GM23338 (cell line): Measurements from ENCODE around the gene TSPO2. TPM values are rescaled to one million over a fixed set of nuclear protein-coding genes. Genes with fewer than 3 reads are reported as not detected.

ENCODE experiments used
- CTCF ChIP-seq, 2 experiments: fragments of 200-600 bp in 1 of 2; sonication (generic) in 1 of 2; conservative IDR thresholded peaks; 2 replicates each; pipeline versions ENCODE4 v1.5.1 to v1.6.1; 2016 to 2017; ENCODE audit warnings: antibody characterized with exemption in 2 of 2, low read depth in 2 of 2, mild to moderate bottlenecking in 2 of 2, moderate library complexity in 1 of 2
- ETS1 ChIP-seq: IDR thresholded peaks from 2 replicates; pipeline ENCODE4 v1.6.1; 2016; ENCODE audit warnings: antibody characterized with exemption
- EZH2 ChIP-seq: fragments of 200-600 bp; sonication (generic); IDR thresholded peaks from one replicate; pipeline ENCODE4 v1.8.0; 2017; ENCODE audit warnings: antibody characterized with exemption, mild to moderate bottlenecking, low read depth; ENCODE audit not compliant: unreplicated experiment
- JUNB ChIP-seq: IDR thresholded peaks from one replicate; pipeline ENCODE4 v1.6.1; 2016; ENCODE audit warnings: antibody characterized with exemption; ENCODE audit not compliant: unreplicated experiment
- NANOG ChIP-seq: IDR thresholded peaks from 2 replicates; pipeline ENCODE4 v1.6.1; 2016; ENCODE audit warnings: antibody characterized with exemption, borderline replicate concordance
- ZNF114 ChIP-seq: fragments of 250-450 bp; sonication (Bioruptor Pico); IDR thresholded peaks from 2 replicates; pipeline ENCODE4 v1.5.0; 2020; ENCODE audit warnings: mild to moderate bottlenecking, moderate library complexity
- ZNF462 ChIP-seq: fragments of 250-450 bp; sonication (Bioruptor Pico); IDR thresholded peaks from 2 replicates; pipeline ENCODE4 v1.5.0; 2020; ENCODE audit warnings: mild to moderate bottlenecking, moderate library complexity
- polyA plus RNA-seq: library from polyadenylated mRNA; unstranded; fragments of >200 nt; fragmentation: Nextera tagmentation; extraction: Ambion mirVana; gene quantifications from 2 replicates; pipeline ENCODE4 v1.2.1, GENCODE V29; 2016
- total RNA-seq: library from RNA; depleted of rRNA; stranded (reverse); fragments of >200 nt; shearing (Covaris generic); gene quantifications from 2 replicates; pipeline ENCODE4 v1.2.3, GENCODE V29; 2014

Gene TSPO2
- total and polyA plus RNA-seq, 2 experiments from 2014 or later: 0.31 TPM; not detected in 1

- TF ChIP-seq ZNF462 (CRISPR knock-in tag): no peak
- no peak for TF ChIP-seq JUNB
- TF ChIP-seq ZNF114 (CRISPR knock-in tag): no peak
- no peak for TF ChIP-seq NANOG
- no peak for TF ChIP-seq EZH2
- no peak for TF ChIP-seq CTCF (conservative IDR thresholded peaks at IDR 0.05; ENCODE audit: low read depth in 2 of 2)
- TF ChIP-seq ETS1: no peak
Measured at GRCh38 chr6:41047306-41047705, 5.0 kb downstream of the TSPO2 start (continued).
